GM18498 (cell line): ENCODE data around the gene USP9X.
"Not testable (repeated sequence)": the region's sequence is repeated elsewhere in the genome, so short reads cannot be mapped to it uniquely, and the experiment has no call there.

Experiments used
- ATAC-seq: cut with Tn5 transposase; IDR thresholded peaks from one replicate; pipeline ENCODE4 v1.9.1; 2021; ENCODE audit warnings: mild to moderate bottlenecking, moderate library complexity; ENCODE audit not compliant: unreplicated experiment

The USP9X gene

GRCh38 chrX:41118156-41118555 lies 32.9 kb downstream of the USP9X start:
- no peak for ATAC-seq

GRCh38 chrX:41119803-41120202 lies 34.6 kb downstream of the USP9X start:
- peak; percentile 40 for ATAC-seq

GRCh38 chrX:41121766-41122165 lies 36.5 kb downstream of the USP9X start:
- no peak for ATAC-seq

- no peak for ATAC-seq
Measured at GRCh38 chrX:41122664-41123257, 37.5 kb downstream of the USP9X start.

- no peak for ATAC-seq
Measured at GRCh38 chrX:41127477-41128192, 42.4 kb downstream of the USP9X start.

- ATAC-seq, result no peak
Measured at GRCh38 chrX:41128955-41129354, 43.7 kb downstream of the USP9X start.

- ATAC-seq, result no peak
Measured at GRCh38 chrX:41131766-41132165, 46.5 kb downstream of the USP9X start.

- no peak for ATAC-seq
Measured at GRCh38 chrX:41133551-41133950, 48.3 kb downstream of the USP9X start.

- ATAC-seq, result no peak
Measured at GRCh38 chrX:41137589-41137988, 52.3 kb downstream of the USP9X start.

- ATAC-seq, result no peak
Measured at GRCh38 chrX:41142130-41142910, 57.1 kb downstream of the USP9X start.

GRCh38 chrX:41144873-41145272 lies 59.6 kb downstream of the USP9X start:
- no peak for ATAC-seq

GRCh38 chrX:41145920-41146608 lies 60.8 kb downstream of the USP9X start:
- no peak for ATAC-seq

- no peak for ATAC-seq
Measured at GRCh38 chrX:41148553-41148952, 63.3 kb downstream of the USP9X start.

- ATAC-seq, result no peak
Measured at GRCh38 chrX:41150043-41150442, 64.8 kb downstream of the USP9X start.

- not testable (repeated sequence) for ATAC-seq
Measured at GRCh38 chrX:41151726-41152125, 66.5 kb downstream of the USP9X start.

- no peak for ATAC-seq
Measured at GRCh38 chrX:41152221-41152620, 67.0 kb downstream of the USP9X start.

- ATAC-seq, result no peak
Measured at GRCh38 chrX:41153448-41153847, 68.2 kb downstream of the USP9X start.

- no peak for ATAC-seq
Measured at GRCh38 chrX:41153957-41154356, 68.7 kb downstream of the USP9X start.

- no peak for ATAC-seq
Measured at GRCh38 chrX:41164449-41164848, 79.2 kb downstream of the USP9X start.

GRCh38 chrX:41167888-41168287 lies 82.6 kb downstream of the USP9X start:
- no peak for ATAC-seq

GRCh38 chrX:41176263-41176662 lies 91.0 kb downstream of the USP9X start:
- no peak for ATAC-seq
